ENCODE results near the gene R3HDM2.
"Not testable (repeated sequence)": the region's sequence is repeated elsewhere in the genome, so short reads cannot be mapped to it uniquely, and the experiment has no call there.

The R3HDM2 gene

GRCh38 chr12:57377103-57377840 is 53.6 kb downstream of the R3HDM2 start:
- no peak for DNase-seq (ENCODE audit: low read depth)

GRCh38 chr12:57372233-57372632 is 58.6 kb downstream of the R3HDM2 start:
- DNase-seq (ENCODE audit: low read depth): no peak

GRCh38 chr12:57370696-57371095 is 60.1 kb downstream of the R3HDM2 start:
- peak; percentile 50 for DNase-seq (ENCODE audit: low read depth)

- no peak for DNase-seq (ENCODE audit: low read depth)
These were observed 60.8 kb downstream of the R3HDM2 start for GRCh38 chr12:57370072-57370471.

- no peak for DNase-seq (ENCODE audit: low read depth)
These were observed 61.6 kb downstream of the R3HDM2 start for GRCh38 chr12:57369202-57369601.

- peak; percentile 32 for DNase-seq (ENCODE audit: low read depth)
These were observed 62.3 kb downstream of the R3HDM2 start for GRCh38 chr12:57368349-57369095.

GRCh38 chr12:57367121-57367520 is 63.7 kb downstream of the R3HDM2 start:
- DNase-seq (ENCODE audit: low read depth): peak; percentile 51

- no peak for DNase-seq (ENCODE audit: low read depth)
These were observed 64.5 kb downstream of the R3HDM2 start for GRCh38 chr12:57366315-57366714.

- DNase-seq (ENCODE audit: low read depth): not testable (repeated sequence)
These were observed 66.7 kb downstream of the R3HDM2 start for GRCh38 chr12:57364156-57364555.

- DNase-seq (ENCODE audit: low read depth): no peak
These were observed 70.4 kb downstream of the R3HDM2 start for GRCh38 chr12:57360468-57360867.

- DNase-seq (ENCODE audit: low read depth): no peak
These were observed 72.2 kb downstream of the R3HDM2 start for GRCh38 chr12:57358646-57359045.

GRCh38 chr12:57355734-57356133 is 75.1 kb downstream of the R3HDM2 start:
- no peak for DNase-seq (ENCODE audit: low read depth)

- no peak for DNase-seq (ENCODE audit: low read depth)
These were observed 78.7 kb downstream of the R3HDM2 start for GRCh38 chr12:57352166-57352565.

- DNase-seq (ENCODE audit: low read depth): no peak
These were observed 83.6 kb downstream of the R3HDM2 start for GRCh38 chr12:57347284-57347683.

GRCh38 chr12:57343703-57344378 is 87.0 kb downstream of the R3HDM2 start:
- no peak for DNase-seq (ENCODE audit: low read depth)

GRCh38 chr12:57342207-57342691 is 88.6 kb downstream of the R3HDM2 start:
- DNase-seq (ENCODE audit: low read depth): peak; percentile 67

- peak; percentile 89 for DNase-seq (ENCODE audit: low read depth)
These were observed 89.4 kb downstream of the R3HDM2 start for GRCh38 chr12:57341275-57341990.

GRCh38 chr12:57340104-57340503 is 90.7 kb downstream of the R3HDM2 start:
- peak; percentile 81 for DNase-seq (ENCODE audit: low read depth)

- not testable (repeated sequence) for DNase-seq (ENCODE audit: low read depth)
These were observed 94.5 kb downstream of the R3HDM2 start for GRCh38 chr12:57336299-57336698.

- no peak for DNase-seq (ENCODE audit: low read depth)
These were observed 96.6 kb downstream of the R3HDM2 start for GRCh38 chr12:57334219-57334618.

GRCh38 chr12:57332646-57333312 is 98.1 kb downstream of the R3HDM2 start:
- DNase-seq (ENCODE audit: low read depth): no peak
